Kidney (tissue), 14 donors: ENCODE data around the gene PWWP2B. TPM values are rescaled to one million over a fixed set of nuclear protein-coding genes. Genes with fewer than 3 reads are reported as not detected.

Experiments
- DNase-seq, 5 donors: peaks; one replicate each; pipeline ENCODE4 v3.0.0-alpha.2; 2013 to 2020
- FAIRE-seq: peaks from 2 replicates; lab custom pipeline; 2012; peaks lifted over from hg19 to GRCh38; lab: Jason Lieb, UNC
- H3K27ac ChIP-seq, 2 donors: one replicate each; pipeline ENCODE4 v1.7.0; 2013; ENCODE audit warnings: low read depth in 2 of 2, low read length in 2 of 2, inconsistent platforms in 1 of 2
- H3K27me3 ChIP-seq: one replicate; pipeline ENCODE4 v1.7.1; 2013; ENCODE audit warnings: low read length, inconsistent platforms; ENCODE audit not compliant: control insufficient read depth, insufficient read depth
- H3K36me3 ChIP-seq, 3 donors: one replicate each; pipeline versions ENCODE4 v1.7.0 to v1.7.1; 2013; ENCODE audit warnings: low read length in 3 of 3, control low read depth in 1 of 3, inconsistent platforms in 1 of 3; ENCODE audit not compliant: insufficient read depth in 3 of 3, control insufficient read depth in 2 of 3
- H3K4me1 ChIP-seq, 3 donors: one replicate each; pipeline versions ENCODE4 v1.7.0 to v1.7.1; 2013; ENCODE audit warnings: low read length in 3 of 3, inconsistent platforms in 1 of 3, low read depth in 1 of 3; ENCODE audit not compliant: control insufficient read depth in 2 of 3, insufficient read depth in 2 of 3
- H3K4me3 ChIP-seq, 3 donors: one replicate each; pipeline versions ENCODE4 v1.7.0 to v1.8.1; 2013; ENCODE audit warnings: low read length in 3 of 3, control low read depth in 1 of 3, inconsistent platforms in 1 of 3
- H3K9ac ChIP-seq, 3 donors: one replicate each; pipeline versions ENCODE4 v1.7.0 to v1.7.1; 2013; ENCODE audit warnings: low read length in 3 of 3, control low read depth in 1 of 3, inconsistent platforms in 1 of 3
- H3K9me3 ChIP-seq, 3 donors: one replicate each; pipeline versions ENCODE4 v1.7.0 to v1.7.1; 2013; ENCODE audit warnings: low read length in 3 of 3, control low read depth in 1 of 3, inconsistent platforms in 1 of 3; ENCODE audit not compliant: control insufficient read depth in 2 of 3, insufficient read depth in 1 of 3
- CTCF ChIP-seq: IDR thresholded peaks from 3 replicates; pipeline ENCODE4 v1.5.1; 2012; ENCODE audit warnings: mild to moderate bottlenecking, moderate library complexity, borderline replicate concordance; ENCODE audit not compliant: insufficient read depth; ENCODE audit errors: extremely low read depth
- intact Hi-C: fragments of 100-400 bp; cut with DNase I; formaldehyde crosslinking; loops from one replicate; pipeline ENCODE4 v1.11.1; 2022
- polyA plus RNA-seq: library from polyadenylated mRNA; stranded (reverse); fragments of 350-450 nt; fragmentation: Illumina TruSeq; extraction: RNeasy Lipid Tissue Mini Kit (QIAGEN cat#74804); gene quantifications from one replicate; pipeline ENCODE4 v1.2.3, GENCODE V29; 2014; ENCODE audit warnings: low read depth, low replicate concordance; ENCODE audit not compliant: insufficient read depth
- total RNA-seq: library from RNA; stranded (reverse); fragmentation: NEBNext Ultra II Directional; extraction: Animal tissue kit (Norgen Biotek cat#: 25700); gene quantifications from one replicate; pipeline ENCODE4 v1.2.1, GENCODE V29; 2021
- donor health status: control.
- donor health status: control.
- donor health status: control.
- donor health status: control.
- donor health status: control.
- donor health status: DM: yes; HTN: yes; CAD: no.
- donor health status: Normal renal cell carcinoma (clear cell type).

The PWWP2B gene
- total and polyA plus RNA-seq, 2 donors from 2014 or later, result 12.9 to 24.3 TPM

DNA sequence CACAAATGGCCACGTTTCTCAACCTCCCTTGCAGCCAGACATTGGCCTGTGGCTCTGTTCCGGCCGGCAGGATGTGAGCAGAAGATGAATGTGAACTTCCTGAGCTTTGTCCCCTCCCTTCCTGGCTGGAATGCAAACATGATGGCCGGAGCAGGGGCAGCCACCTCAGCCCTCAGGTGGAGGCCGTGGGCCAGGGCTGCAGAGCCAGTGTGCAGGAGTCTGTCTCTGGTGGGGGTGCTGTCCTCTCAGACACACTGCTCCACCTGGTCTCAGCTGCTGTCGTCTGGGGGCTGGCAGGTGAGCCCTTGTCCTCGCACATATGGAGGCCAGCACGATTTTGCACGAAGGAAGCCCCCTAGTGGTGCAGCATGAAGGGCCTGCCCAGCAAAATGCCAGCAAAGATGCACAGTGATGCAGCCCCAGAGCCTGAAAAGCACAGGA, 25.3 kb upstream of the PWWP2B start:
- DNase-seq (peak in 1 of 5 donors; percentile 41), FAIRE-seq (no peak)
- Histone ChIP-seq H3K4me3 (no peak overlapping the region), H3K36me3 (peaks cover 0 to 2% (median 0%) of the 10 kb centered on the region in 3 donors), H3K9ac (no peak overlapping the region), H3K27me3 (no peaks in the 10 kb centered on the region), H3K4me1 (no peaks in the 10 kb centered on the region), H3K27ac (no peak overlapping the region), H3K9me3 (no peaks in the 10 kb centered on the region)
- no peak for TF ChIP-seq CTCF
- intact Hi-C loops, result no loop called here

DNA sequence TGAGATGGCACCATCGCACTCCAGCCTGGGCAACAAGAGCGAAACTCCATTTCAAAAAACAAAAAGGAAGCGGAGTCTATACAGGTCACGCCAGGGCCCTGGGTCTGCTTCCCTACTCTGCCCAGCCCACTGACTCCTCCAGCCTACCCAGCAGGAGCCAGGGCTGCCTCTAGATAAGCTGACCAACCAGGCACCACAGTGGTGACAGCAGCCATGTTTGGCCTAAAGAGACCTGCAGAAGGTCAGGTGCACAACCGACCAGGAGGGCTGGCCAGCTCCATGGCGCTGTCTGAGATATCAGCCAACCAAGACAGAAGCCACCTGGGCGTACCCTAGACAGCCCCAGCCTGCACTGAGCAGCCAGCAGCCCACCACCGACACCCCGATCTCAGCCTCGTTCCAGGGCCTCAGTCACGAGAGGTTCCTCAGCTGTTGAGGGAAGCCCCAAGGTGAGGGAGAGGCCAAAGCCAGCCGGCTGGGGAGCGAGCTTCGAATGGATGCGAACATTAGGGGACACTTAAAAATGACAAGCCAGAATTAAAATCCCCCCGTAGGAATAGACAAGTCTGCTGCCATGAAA, 24.4 kb upstream of the PWWP2B start:
- Histone ChIP-seq H3K4me3 (no peak overlapping the region), H3K9me3 (no peaks in the 10 kb centered on the region), H3K36me3 (no peaks in the 10 kb centered on the region), H3K4me1 (no peaks in the 10 kb centered on the region), H3K27me3 (no peaks in the 10 kb centered on the region), H3K27ac (no peak overlapping the region), H3K9ac (no peak overlapping the region)
- DNase-seq, result peak in 1 of 5 donors; percentile 13
- intact Hi-C loops, result no loop called here
- no peak for TF ChIP-seq CTCF
- no peak for FAIRE-seq

- Histone ChIP-seq H3K27ac (no peak overlapping the region), H3K36me3 (no peaks in the 10 kb centered on the region), H3K9me3 (no peaks in the 10 kb centered on the region), H3K9ac (no peak overlapping the region), H3K27me3 (no peaks in the 10 kb centered on the region), H3K4me3 (no peak overlapping the region), H3K4me1 (no peaks in the 10 kb centered on the region)
- DNase-seq (peak in 2 of 5 donors; percentile 25 to 43), FAIRE-seq (no peak)
- intact Hi-C loops, result no loop called here
- TF ChIP-seq CTCF, result no peak
Observed at GRCh38 chr10:132373241-132373955, 23.6 kb upstream of the PWWP2B start.
